ENCODE results near the gene PTRHD1.

The PTRHD1 gene

GRCh38 chr2:24756789-24757188, 36.4 kb downstream of the PTRHD1 start:
- no peak for DNase-seq

GRCh38 chr2:24754985-24755705, 38.0 kb downstream of the PTRHD1 start:
- DNase-seq = no peak

DNA sequence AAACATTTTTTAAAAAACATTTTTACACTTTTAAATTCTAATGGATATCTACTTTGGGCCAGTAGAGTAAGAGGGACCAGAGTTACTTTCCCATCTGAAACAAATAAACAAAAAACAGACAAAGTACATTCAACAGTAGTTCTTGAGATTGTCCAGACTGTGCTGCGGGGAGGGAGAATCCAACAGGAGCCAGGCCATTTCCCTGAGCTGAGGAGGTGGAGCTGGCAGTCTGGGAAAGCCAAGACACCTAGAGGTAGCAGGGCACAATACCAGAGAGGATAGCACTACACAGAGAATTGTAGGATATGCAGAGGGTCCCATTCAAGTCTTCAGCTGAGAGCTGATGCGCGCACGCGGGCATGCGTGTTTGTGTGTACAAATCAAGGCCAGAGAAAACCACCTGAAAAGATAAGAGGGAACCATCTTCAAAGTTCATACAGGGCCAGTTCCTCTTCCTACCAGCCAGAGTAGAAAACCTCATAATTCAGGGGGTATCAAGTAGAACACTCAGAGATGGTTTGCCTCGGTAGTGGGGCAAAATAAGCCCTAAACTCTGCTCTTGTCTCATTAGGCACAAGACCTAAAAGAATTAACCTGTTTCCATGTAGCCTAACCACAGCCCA, 44.0 kb downstream of the PTRHD1 start:
- no peak for DNase-seq

GRCh38 chr2:24747299-24747698, 45.9 kb downstream of the PTRHD1 start:
- DNase-seq = no peak

DNA sequence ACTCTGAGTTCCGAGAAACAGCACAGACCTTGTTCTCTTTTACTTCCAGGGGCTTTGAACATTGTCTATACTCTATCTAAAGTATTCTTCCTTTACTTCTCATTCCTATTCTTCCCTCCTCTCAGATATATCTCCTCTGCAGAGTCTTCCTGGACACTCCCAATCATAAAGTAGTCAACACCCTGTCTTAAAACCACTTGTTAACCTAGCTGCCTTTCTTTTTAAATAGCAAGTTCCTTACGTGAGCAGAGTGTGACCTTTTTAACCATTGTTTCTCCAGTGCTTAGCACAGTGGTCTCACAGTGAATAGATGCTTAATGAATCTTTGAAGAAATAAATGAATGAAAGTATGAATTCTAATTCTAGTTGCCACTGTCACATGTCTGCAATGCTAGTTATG, 47.4 kb downstream of the PTRHD1 start:
- no peak for DNase-seq

DNA sequence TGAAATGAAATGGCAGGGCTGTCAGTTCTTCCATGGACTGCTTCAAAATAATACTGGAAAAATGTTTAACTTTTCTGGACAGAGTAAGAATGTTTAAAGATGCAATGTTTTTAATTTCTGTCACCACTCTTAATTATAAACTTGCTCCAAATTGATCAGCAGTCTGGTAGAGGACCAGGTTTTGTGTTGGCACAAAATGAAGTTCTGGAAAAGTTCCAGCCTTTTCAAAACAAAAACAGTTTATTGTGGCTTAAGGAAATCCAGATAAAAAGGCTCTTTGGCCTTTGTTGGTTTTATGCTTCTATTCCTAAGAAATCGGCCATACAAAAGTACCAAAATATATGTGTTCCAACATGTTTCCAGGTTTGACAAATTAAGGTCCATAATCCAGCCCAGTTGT, 48.8 kb downstream of the PTRHD1 start:
- DNase-seq = no peak

GRCh38 chr2:24743924-24744323, 49.3 kb downstream of the PTRHD1 start:
- no peak for DNase-seq

- no peak for DNase-seq
Observed at GRCh38 chr2:24742730-24743129, 50.5 kb downstream of the PTRHD1 start.

- DNase-seq = no peak
Observed at GRCh38 chr2:24740142-24740541, 53.0 kb downstream of the PTRHD1 start.

Measured in fibroblast of skin of scalp (primary cell).